Activated T-helper 1 cell treated with anti-CD3 and anti-CD28 coated beads, Interleukin-2, amount 50 U/mL, for 16 hours (primary cell): Measurements from ENCODE around the gene GM2A.
"Not testable (repeated sequence)": the region's sequence is repeated elsewhere in the genome, so short reads cannot be mapped to it uniquely, and the experiment has no call there.

Experiments
- DNase-seq, 2 donors: peaks; one replicate each; pipeline ENCODE4 v3.0.0-alpha.2; 2020; ENCODE audit warnings: low read depth in 1 of 2, low spot score in 1 of 2

GM2A gene

DNA sequence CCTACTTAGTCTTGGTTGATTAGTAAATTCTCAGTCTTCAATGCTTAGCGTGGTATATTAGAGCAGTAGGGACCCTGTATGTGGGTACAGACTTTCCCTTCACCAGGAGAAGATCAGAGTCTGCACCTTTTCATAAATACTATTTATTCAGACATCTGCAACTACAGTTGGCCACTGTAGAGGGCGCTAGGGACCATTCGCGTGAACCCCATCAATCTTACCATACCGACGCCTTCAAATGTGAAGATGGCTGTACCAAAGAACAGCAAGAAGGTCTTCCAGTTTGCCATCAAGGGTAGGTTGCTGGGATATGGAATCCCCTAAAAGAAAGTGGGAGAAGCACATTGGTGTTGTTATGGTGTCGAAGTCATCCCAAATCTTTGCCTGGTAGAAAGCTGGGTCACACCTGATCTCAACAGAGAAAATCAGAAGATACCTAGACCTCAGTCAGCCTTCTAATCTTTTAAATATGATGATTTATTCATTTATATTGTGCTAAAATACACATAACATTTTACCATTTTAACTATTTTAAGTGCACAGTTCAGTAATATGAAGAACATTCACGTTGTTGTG is 31.5 kb downstream of the GM2A start:
- DNase-seq, result no peak

DNA sequence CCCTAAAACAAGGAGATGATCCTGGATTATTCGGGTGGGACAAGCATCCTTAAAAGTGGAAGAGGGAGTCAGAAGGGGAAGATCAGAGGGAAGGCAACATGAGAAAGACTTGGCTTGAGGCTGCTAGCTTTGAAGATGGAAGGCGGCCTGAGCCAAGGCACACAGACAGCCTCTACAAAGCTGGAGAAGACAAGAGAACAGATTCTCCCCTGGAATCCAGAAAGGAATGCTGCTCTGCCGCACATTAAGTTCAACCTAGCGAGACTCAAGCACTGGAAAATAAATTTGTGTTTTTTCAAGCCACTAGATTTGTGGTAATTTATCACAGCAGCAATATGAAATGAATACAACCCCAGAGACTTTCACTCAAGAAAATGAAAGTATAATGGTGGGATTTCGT is 32.7 kb downstream of the GM2A start:
- no peak for DNase-seq

DNA sequence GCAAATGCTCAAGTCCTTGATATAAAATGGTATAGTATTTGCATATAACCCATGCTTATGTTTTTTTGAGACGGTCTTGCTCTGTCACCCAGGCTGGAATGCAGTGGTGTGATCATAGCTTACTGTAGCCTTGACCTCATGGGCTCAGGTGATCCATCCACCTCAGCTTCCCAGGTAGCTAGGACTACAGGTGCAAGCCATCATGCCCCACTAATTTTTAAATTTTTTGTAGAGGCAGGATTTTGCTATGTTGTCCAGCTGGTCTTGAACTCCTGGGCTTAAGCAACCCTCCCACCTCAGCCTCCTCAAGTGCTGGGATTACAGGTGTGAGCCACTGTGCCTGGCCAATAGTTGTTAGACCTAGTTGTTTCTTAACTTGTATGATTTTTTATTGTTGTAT is 33.3 kb downstream of the GM2A start:
- no peak for DNase-seq

DNA sequence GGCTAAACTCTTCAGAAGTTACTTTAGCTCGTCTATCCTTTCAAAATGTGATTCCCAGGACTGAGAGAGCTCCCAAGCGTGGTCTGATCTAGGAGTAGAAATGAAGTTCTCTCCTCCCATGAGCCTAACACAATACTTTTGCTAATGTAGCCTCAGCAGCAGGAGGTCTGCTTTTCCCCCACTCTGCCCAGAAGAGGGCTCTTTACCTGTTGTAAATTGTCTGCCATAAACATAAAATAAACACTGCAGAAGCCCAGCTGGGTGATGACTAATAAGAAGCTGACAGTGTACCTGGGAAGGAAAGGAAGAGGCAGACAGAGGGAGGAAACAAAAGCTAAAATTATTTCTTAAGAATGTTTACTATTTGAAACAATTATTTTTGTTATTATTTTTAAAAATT is 35.2 kb downstream of the GM2A start:
- DNase-seq, result no peak

DNA sequence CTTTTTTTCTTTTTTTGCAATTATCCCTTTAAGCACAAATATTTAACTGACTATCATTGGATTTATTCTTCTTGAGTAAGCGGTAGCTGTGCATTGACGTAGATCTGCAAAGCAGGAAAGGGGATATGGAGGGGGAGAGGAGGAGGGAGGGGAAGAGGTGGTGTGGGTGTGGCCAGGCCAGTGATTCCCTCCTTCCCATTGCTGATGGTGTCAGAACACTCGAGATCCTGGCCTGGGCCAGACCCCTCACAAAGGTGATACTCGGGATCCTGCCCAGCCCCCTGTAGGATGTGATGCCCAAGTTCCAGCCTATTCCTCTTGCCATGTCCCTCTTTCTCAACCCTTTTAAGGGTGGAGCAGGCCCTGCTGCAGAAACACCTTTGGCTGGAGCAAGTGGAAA is 40.6 kb downstream of the GM2A start:
- no peak for DNase-seq

DNA sequence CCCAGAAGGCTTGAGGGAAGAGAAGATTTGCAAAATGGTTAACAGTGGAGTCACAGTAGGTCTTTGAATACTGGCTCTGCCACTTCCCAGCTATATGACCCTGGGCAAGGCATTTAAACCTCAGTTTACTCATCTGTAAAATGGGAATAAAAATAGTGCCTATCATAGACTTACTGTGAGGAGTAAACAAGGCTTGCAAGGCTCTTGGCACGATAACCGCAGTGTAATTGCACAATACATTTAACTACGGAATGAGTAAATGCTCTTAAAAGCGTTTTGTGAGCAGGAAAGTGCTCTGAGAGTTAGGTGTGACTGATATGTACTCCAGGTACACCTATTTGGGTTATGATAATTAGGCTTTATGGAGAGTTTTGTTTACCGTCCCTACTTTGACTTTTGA is 42.2 kb downstream of the GM2A start:
- DNase-seq, result no peak

DNA sequence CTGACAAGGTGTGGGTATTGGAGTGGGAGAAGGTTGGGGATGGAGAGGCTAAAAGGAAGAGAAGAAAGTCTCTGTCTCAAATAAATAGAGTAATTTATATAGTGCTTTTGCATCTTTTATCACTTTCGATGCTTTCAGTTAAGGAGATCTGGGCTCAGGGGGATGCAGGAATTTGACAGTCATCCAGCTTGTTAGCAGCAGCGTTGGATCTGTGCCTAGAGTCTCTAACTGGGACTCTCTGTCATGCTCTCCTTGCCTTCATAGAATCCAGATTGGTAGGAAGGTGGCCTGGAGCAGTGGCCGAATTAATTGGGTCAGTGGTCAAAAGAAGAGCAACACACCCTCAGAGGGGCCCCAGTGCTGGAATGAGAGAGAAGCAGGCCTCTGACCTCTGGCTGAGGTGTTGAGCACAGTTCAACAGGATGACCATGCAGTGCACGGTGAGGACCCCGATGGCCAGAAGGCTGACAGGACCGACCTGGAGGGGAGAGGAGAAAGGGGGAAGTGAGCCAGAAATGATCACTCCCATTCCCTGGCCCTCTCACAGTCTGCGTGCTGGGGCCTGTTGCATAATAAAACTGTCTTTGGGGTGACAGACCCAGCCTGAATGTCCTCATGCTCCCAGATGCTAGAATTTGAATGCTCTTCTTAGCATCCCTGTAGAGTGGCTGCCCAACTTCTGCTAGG is 42.9 kb downstream of the GM2A start:
- DNase-seq, result no peak

DNA sequence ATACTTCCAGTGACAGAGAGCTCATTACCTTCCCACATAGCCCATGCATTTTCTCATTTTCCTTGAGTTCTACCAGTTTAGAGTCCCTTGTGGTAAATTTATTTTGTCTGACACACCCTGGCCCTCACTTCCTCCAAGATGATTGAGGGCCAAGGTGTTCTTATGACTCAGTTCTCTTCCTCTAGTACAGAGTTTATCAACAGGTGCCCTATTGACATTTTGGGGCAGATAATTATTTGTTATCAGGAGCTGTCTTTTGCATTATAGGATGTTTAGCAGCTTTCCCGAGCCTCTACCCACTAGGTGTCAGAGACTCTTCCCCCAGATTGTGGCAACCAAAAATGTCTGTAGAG is 43.5 kb downstream of the GM2A start:
- no peak for DNase-seq

DNA sequence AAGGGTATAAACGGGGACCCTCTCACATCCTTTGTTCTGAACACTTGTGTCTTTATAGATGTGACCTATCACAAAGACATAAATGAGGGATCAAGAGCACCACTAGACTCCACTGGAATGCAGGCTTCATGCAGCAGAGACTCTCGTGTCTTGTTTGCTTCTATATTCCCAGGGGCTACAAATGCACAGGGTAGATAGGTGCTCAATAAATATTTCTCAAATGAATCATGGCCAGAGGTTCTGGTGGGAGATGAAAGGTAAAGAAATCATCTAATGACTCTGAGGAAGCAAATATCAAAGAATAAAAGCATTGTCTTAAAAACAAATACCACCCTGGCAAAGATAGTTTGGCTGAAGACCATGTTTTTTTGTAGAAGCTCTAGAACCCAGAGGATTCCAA is 44.0 kb downstream of the GM2A start:
- no peak for DNase-seq

DNA sequence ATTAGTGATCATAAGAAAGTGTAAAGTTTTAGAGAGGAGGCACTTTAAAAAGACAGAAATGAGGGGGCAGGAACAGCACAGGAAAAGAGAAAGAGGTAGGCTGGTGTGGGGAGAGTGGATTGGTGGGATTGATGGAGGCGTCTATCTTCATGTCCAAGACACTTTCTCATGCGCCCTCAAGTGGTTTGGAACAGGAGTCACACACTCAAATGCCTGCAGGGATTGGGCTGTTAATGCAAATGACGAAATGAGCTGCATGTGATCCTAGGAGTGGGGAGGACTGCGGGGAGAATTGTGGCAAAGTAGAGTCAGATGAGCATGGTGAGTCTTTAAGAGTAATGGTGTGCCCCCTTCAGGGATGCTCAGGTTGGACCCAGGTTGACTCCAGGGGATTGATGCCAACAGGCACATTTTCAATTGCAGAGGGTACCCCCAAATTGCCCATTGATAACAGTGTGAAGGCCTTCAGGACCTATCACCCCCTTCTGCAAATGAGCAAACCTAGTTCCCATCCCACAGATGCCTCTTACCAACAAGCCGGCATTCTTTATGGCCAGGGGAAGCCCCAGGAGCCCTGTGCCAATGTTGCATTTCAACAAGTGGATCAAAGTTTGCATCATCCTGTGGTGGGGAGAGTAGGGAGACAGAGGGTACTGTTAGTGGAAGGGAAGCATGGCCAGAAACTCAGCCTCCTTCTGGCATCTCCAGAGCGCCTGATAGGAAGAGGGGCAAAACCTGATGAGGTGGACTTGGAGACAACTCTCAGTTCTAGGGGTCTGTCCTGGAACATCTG is 45.3 kb downstream of the GM2A start:
- no peak for DNase-seq

DNA sequence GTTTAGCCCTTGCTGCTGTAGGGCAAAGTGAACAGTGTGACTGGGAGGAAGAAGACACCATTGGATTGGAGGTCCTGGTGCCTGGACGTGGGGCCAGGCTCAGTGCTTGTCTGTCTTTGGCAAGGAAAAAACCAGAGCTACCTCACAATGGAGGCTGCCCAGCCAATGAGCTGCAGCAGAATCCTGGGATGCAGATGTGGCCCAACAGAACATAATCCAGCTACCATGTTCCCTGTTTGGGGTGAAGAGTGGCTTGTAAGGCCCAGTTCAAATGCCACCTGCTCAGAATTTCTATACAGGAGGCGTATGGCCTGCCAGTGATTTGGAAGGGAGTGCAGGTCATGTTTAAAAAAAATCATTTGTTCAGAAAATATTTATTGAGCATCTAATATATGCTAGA is 50.7 kb downstream of the GM2A start, which contains the start of gene SLC36A3:
TSS of gene SLC36A3 (minus strand) at position 101 of the 400 bp plus-strand sequence. CDS start 412 bp downstream, outside the sequence.
- no peak for DNase-seq

DNA sequence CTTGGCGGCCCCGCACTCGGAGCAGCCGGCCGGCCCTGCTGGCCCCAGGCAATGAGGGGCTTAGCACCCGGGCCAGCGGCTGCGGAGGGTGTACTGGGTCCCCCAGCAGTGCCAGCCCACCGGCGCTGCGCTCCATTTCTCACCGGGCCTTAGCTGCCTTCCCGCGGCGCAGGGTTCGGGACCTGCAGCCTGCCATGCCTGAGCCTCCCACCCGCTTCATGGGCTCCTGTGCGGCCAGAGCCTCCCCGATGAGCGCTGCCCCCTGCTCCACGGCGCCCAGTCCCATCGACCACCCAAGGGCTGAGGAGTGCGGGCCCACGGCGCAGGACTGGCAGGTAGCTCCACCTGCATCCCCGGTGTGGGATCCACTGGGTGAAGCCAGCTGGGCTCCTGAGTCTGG is 56.3 kb downstream of the GM2A start:
- DNase-seq, result not testable (repeated sequence)

DNA sequence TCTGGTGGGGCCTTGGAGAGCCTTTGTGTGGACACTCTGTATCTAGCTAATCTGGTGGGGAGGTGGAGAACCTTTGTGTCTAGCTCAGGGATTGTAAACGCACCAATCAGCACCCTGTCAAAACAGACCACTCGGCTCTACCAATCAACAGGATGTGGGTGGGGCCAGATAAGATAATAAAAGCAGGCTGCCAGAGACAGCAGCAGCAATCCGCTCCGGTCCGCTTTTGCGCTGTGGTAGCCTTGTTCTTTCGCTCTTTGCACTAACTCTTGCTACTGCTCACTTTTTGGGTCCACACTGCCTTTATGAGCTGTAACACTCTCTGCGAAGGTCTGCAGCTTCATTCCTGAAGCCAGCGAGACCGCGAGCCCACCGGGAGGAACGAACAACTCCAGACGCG is 56.8 kb downstream of the GM2A start:
- not testable (repeated sequence) for DNase-seq

DNA sequence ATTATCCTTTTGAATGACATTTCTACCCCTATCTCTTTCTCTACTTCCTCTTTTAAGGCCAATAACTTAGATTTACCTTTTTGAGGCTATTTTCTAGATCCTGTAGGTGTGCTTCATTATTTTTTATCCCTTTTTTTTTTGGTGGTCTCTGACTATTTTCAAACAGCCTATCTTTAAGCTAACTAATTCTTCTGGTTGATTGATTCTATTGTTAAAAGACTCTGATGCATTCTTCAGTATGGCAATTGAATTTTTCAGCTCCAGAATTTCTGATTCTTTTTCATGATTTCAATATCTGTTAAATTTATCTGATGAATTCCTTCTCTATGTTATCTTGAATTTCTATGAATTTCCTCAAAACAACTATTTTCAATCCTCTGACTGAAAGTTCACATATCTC is 57.9 kb downstream of the GM2A start:
- DNase-seq, result no peak

DNA sequence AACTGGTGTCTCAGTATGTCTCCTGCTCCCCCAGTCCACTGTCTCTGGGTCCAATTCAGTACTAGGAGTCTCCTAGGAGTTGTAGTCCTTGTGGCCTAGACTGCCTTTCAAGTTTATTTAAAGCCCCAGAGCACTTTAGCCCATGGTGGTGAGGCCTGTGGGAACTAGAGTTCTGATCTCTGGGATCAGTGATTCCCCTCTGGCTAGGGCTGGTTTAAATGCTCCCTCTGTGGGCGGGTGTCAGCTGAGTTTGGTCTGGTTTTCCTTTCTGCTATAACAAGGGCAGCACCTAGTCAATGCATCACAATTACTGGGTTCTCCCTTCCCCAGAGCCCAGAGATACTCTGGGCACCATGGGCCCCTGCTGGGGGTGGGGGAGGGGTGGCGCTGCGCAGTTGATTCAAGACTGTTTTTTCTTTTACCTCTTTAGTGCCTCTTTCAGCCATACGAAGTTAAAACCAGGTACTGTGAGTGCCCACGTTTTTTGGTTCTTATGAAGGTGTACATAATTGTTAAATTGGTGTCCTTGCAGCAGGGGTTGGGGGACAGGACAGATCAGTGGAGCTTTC is 59.9 kb downstream of the GM2A start:
- DNase-seq, result no peak

DNA sequence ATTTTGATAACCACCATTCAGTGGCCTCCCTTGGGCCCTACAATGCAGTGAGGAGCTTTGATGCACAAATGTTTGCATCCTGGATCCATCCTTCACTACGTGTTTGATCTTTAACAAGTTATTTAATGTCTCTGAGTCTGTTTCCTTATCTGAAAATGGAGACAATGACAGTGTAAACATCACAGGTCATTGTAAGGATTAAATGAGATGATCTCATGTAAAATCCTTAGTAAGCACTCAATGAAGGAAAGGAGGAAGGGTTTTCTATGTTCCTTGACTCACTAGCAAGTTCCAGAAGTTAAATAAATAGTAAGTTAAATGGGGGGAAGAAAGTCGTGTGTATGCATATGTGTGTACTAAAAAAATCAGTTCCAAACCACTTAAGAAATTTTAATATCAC is 60.4 kb downstream of the GM2A start:
- DNase-seq, result no peak

DNA sequence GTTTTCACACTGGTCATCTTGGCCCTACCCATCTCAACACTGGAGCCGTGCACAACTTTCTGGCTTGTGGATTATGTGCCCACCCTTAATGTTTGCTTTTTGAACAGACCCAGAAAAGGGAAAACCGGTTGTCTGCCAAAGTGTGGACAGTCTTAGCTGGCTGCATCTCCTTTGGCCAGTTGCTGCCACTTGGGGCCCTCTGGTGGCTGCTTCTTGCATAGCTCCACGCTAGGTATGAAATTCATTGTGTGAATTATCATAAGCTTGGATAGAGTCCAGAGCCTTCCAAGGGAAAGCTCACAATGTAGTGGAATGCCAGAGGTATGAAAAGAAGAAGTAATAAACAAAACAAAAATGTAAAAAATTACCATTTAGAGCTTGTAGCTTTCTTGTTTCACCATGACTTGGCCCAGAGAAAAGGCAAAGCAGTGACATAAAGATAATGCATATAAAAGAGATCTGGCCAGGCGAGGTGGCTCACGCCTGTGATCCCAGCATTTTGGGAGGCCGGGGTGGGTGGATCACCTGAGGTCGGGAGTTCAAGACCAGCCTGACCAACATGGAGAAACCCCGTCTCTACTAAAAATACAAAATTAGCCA is 63.1 kb downstream of the GM2A start:
- DNase-seq, result peak in 1 of 2 donors; percentile 24

DNA sequence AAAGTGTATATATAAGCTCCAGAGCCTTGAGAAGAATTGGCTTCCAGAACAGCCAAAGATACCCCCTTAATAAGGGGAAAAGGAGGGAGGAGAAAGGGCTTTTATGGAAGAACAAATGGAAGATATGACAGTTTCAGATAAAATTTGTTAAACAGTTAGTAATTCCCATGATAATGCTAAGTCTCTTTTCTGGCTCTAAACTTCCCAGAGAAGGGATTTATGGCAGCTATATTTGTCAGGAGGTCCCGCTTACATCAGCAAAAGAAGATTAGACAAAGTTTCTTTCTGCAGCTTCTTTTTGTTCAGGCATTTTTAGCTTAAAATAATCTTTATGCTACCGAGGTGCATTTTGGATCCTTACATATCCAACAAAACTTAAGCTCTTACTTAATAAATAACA is 64.9 kb downstream of the GM2A start:
- DNase-seq, result no peak

DNA sequence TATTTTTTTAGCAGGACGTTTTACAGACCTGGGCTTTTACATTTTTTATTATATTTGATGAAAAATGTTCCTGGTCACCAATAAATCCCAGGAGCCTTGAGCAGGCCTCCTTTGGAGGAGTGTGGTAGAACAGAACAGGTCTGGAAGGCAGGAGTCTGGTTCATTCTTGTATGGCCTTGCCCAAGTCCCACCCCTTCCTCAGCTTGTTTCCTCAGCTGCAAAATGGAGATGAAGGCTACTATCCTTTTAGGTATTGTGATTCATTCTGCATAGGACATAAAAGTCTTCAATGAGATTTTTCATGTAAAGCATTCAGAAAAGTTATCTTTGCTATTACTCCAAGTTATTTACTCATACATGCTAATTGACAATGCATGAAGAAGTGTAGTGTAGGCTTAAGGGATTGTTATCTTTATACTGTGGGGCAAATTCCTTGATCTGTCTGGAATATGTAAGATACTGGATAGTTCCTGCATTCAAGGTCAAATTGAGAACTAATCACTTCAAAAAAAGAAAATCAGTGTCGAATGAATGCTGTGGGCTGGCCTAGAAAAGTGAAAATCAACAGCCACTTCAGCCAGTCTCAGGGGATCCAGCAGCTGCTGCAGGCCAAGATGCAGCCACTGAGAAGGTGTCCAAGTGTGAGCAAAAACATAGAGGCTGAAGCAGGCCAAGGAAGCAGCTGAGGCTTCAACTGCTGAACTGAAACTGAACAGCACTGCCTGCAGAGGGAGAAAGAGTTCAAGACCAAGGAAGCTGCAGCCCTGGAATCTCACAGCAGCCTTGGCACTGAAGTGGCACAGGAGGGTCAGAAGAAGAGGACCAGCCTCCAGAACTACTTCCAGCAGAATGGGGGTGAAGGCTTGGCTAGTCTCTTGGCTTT is 66.1 kb downstream of the GM2A start:
- DNase-seq, result no peak
